Measurements from ENCODE around the gene PCDHA13.
"Not testable (repeated sequence)": the region's sequence is repeated elsewhere in the genome, so short reads cannot be mapped to it uniquely, and the experiment has no call there.

Gene PCDHA13, protein sequence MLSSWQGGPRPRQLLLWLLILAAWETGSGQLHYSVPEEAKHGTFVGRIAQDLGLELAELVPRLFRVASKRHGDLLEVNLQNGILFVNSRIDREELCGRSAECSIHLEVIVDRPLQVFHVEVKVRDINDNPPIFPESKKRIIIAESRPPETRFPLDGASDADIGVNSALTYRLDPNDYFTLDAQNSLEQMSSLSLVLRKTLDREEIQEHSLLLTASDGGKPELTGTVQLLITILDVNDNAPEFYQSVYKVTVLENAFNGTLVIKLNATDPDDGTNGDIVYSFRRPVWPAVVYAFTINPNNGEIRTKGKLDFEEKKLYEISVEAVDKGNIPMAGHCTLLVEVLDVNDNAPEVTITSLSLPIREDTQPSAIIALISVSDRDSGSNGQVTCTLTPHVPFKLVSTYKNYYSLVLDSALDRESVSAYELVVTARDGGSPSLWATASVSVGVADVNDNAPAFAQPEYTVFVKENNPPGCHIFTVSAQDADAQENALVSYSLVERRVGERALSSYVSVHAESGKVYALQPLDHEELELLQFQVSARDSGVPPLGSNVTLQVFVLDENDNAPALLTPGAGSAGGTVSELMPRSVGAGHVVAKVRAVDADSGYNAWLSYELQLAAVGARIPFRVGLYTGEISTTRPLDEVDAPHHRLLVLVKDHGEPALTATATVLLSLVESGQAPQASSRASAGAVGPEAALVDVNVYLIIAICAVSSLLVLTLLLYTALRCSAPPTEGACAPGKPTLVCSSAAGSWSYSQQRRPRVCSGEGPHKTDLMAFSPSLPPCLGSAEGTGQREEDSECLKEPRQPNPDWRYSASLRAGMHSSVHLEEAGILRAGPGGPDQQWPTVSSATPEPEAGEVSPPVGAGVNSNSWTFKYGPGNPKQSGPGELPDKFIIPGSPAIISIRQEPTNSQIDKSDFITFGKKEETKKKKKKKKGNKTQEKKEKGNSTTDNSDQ

DNA sequence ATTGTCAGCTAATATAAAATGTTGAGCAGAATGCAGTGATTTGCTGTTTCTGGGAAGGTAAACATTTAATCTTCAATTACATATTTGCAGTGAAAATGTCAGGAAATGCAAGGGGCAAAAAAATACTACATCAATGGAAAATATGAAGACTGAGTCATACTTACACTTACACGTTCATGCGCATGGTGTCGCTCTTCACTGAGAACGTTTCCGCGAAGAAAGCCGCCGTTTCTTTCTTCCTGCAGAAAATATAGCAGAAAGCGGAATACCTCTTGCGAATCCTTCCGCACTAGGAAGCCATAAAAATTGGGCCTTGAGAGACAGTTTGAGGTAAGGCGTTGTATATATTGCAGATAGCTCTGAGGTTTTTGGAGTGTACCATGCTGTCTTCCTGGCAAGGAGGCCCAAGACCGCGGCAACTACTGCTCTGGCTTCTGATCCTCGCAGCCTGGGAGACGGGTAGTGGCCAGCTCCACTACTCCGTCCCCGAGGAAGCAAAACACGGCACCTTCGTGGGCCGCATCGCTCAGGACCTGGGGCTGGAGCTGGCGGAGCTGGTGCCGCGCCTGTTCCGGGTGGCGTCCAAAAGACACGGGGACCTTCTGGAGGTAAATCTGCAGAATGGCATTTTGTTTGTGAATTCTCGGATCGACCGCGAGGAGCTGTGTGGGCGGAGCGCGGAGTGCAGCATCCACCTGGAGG, at the start of gene PCDHA13:
Gene PCDHA13 (plus strand): TSS at position 236 of the 702 bp plus-strand sequence. CDS start 145 bp downstream, at position 381.
- Mint-ChIP-seq H3K27ac (no peak within 1 kb of the TSS), H3K4me1 (ENCODE audit: low read depth) (no peaks in the 10 kb centered on the region), H3K4me3 (no peak within 1 kb of the TSS), H3K9me3 (peaks cover 62% of the 10 kb centered on the region), H3K27me3 (peaks cover 26% of the 10 kb centered on the region), H3K36me3 (ENCODE audit: low read depth) (no peaks in the 10 kb centered on the region)
- intact Hi-C loops (cut with micrococcal nuclease): no loop called here

DNA sequence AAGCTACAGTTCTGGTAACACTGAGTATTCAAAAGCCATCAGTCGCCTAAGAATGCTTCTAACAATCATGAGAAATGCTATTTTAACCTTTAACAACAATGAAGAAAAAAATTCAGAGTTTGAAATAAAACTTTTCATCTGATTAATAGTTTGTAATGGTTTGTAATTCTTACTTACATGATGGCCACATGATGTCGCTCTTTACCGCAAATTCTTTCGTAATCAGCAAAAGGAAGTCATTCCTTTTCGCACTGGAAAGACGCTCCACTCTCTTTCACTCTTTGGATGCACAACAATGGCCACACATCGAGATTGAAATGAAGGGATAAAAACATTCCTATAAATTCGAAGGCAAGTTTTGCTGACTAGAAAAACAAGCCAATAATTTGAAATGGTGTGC, 47.9 kb upstream of the PCDHA13 start, which contains the start of gene PCDHA7:
Gene PCDHA7 (plus strand): TSS at position 277 of the 400 bp plus-strand sequence. CDS start 115 bp downstream, at position 392.
- Mint-ChIP-seq H3K4me1 (ENCODE audit: low read depth) (no peaks in the 10 kb centered on the region), H3K9me3 (peaks cover 53% of the 10 kb centered on the region), H3K4me3 (no peak within 1 kb of the TSS), H3K27ac (no peak within 1 kb of the TSS), H3K27me3 (peaks cover 26% of the 10 kb centered on the region), H3K36me3 (ENCODE audit: low read depth) (no peaks in the 10 kb centered on the region)
- intact Hi-C loops (cut with micrococcal nuclease): no loop called here

DNA sequence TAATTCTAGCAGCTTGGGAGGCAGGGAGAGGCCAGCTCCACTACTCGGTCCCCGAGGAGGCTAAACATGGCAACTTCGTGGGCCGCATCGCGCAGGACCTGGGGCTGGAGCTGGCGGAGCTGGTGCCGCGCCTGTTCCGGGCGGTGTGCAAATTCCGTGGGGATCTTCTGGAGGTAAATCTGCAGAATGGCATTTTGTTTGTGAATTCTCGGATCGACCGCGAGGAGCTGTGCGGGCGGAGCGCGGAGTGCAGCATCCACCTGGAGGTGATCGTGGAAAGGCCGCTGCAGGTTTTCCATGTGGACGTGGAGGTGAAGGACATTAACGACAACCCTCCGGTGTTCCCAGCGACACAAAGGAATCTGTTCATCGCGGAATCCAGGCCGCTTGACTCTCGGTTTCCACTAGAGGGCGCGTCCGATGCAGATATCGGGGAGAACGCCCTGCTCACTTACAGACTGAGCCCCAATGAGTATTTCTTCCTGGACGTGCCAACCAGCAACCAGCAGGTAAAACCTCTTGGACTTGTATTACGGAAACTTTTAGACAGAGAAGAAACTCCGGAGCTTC, 47.4 kb upstream of the PCDHA13 start:
- intact Hi-C loops (cut with micrococcal nuclease); H3K4me3 Mint-ChIP-seq; H3K4me1 Mint-ChIP-seq (ENCODE audit: low read depth); H3K27ac Mint-ChIP-seq; H3K36me3 Mint-ChIP-seq (ENCODE audit: low read depth): not testable (repeated sequence)
- H3K9me3 Mint-ChIP-seq: peaks cover 50% of the 10 kb centered on the region
- peaks cover 23% of the 10 kb centered on the region for H3K27me3 Mint-ChIP-seq

DNA sequence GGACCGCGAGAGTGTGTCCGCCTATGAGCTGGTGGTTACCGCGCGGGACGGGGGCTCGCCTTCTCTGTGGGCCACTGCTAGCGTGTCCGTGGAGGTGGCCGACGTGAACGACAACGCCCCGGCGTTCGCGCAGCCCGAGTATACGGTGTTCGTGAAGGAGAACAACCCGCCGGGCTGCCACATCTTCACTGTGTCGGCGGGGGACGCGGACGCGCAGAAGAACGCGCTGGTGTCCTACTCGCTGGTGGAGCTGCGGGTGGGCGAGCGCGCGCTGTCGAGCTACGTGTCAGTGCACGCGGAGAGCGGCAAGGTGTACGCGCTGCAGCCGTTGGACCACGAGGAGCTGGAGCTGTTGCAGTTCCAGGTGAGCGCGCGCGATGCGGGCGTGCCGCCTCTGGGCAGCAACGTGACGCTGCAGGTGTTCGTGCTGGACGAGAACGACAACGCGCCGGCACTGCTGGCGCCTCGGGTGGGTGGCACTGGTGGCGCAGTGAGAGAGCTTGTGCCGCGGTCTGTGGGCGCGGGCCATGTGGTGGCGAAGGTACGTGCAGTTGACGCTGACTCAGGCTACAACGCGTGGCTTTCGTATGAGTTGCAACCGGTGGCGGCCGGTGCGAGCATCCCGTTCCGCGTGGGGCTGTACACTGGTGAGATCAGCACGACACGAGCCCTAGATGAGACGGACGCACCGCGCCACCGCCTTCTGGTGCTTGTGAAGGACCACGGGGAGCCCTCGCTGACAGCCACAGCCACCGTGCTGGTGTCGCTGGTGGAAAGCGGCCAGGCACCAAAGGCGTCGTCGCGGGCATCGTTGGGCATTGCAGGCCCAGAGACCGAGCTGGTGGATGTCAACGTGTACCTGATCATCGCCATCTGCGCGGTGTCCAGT, 46.1 kb upstream of the PCDHA13 start:
- peaks cover 54% of the 10 kb centered on the region for H3K9me3 Mint-ChIP-seq
- intact Hi-C loops (cut with micrococcal nuclease): no loop called here
- H3K4me1 Mint-ChIP-seq (ENCODE audit: low read depth): no peaks in the 10 kb centered on the region
- peaks cover 18% of the 10 kb centered on the region for H3K27me3 Mint-ChIP-seq
- H3K27ac Mint-ChIP-seq: no peak overlapping the region
- no peaks in the 10 kb centered on the region for H3K36me3 Mint-ChIP-seq (ENCODE audit: low read depth)
- no peak overlapping the region for H3K4me3 Mint-ChIP-seq

DNA sequence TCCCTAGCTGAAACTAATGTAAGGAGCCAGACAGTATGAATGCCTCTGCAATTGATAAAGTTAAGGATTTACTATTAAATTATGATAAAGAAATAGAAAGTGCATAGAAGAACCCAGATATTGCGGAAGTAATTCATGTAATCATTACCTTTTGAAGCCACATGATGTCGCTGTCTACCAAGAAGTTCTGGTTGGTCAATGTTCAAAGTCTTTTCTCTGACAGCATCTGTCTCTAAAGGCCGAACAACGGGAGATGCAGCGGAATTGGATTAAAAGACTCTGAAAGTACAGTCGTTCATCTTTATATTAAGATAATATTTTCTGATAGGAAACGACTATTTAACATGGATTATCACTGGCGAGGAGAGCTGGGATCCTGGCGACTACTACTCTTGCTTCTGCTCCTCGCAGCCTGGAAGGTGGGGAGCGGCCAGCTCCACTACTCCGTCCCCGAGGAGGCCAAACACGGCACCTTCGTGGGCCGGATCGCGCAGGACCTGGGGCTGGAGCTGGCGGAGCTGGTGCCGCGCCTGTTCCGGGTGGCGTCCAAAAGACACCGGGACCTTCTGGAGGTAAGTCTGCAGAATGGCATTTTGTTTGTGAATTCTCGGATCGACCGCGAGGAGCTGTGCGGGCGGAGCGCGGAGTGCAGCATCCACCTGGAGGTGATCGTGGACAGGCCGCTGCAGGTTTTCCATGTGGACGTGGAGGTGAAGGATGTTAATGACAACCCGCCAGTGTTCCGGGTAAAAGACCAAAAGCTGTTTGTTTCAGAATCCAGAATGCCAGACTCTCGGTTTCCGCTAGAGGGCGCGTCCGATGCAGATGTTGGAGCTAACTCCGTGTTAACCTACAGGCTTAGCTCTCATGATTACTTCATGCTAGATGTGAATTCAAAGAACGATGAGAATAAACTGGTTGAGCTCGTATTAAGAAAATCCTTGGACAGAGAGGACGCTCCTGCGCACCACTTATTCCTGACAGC, 40.7 kb upstream of the PCDHA13 start, which contains the start of gene PCDHA8:
Gene PCDHA8 (plus strand): TSS at position 210 of the 985 bp plus-strand sequence. CDS start 135 bp downstream, at position 345.
- no peak within 1 kb of the TSS for H3K27ac Mint-ChIP-seq
- no peaks in the 10 kb centered on the region for H3K4me1 Mint-ChIP-seq (ENCODE audit: low read depth)
- intact Hi-C loops (cut with micrococcal nuclease): no loop called here
- H3K4me3 Mint-ChIP-seq: no peak within 1 kb of the TSS
- peaks cover 8% of the 10 kb centered on the region for H3K27me3 Mint-ChIP-seq
- no peaks in the 10 kb centered on the region for H3K36me3 Mint-ChIP-seq (ENCODE audit: low read depth)
- H3K9me3 Mint-ChIP-seq: peaks cover 39% of the 10 kb centered on the region

DNA sequence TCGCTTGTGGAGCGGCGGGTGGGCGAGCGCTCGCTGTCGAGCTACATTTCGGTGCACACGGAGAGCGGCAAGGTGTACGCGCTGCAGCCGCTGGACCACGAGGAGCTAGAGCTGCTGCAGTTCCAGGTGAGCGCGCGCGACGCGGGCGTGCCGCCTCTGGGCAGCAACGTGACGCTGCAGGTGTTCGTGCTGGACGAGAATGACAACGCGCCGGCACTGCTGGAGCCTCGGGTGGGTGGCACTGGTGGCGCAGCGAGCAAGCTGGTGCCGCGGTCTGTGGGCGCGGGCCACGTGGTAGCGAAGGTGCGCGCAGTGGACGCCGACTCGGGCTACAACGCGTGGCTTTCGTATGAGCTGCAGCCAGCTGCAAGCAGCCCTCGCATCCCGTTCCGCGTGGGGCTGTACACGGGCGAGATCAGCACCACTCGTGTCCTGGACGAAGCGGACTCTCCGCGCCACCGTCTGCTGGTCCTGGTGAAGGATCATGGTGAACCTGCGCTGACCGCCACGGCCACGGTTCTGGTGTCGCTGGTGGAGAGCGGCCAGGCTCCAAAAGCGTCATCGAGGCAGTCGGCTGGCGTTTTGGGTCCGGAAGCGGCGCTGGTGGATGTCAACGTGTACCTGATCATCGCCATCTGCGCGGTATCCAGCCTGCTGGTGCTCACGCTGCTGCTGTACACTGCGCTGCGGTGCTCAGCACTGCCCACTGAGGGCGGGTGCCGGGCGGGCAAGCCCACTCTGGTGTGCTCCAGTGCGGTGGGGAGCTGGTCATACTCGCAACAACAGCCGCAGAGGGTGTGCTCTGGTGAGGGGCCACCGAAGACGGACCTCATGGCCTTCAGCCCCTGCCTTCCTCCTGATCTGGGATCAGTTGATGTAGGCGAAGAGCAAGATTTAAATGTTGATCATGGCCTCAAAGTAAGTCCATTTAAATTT, 38.9 kb upstream of the PCDHA13 start:
- intact Hi-C loops (cut with micrococcal nuclease): no loop called here
- peaks cover 50% of the 10 kb centered on the region for H3K9me3 Mint-ChIP-seq
- no peak overlapping the region for H3K4me3 Mint-ChIP-seq
- peaks cover 16% of the 10 kb centered on the region for H3K27me3 Mint-ChIP-seq
- H3K4me1 Mint-ChIP-seq (ENCODE audit: low read depth): no peaks in the 10 kb centered on the region
- H3K36me3 Mint-ChIP-seq (ENCODE audit: low read depth): no peaks in the 10 kb centered on the region
- no peak overlapping the region for H3K27ac Mint-ChIP-seq

DNA sequence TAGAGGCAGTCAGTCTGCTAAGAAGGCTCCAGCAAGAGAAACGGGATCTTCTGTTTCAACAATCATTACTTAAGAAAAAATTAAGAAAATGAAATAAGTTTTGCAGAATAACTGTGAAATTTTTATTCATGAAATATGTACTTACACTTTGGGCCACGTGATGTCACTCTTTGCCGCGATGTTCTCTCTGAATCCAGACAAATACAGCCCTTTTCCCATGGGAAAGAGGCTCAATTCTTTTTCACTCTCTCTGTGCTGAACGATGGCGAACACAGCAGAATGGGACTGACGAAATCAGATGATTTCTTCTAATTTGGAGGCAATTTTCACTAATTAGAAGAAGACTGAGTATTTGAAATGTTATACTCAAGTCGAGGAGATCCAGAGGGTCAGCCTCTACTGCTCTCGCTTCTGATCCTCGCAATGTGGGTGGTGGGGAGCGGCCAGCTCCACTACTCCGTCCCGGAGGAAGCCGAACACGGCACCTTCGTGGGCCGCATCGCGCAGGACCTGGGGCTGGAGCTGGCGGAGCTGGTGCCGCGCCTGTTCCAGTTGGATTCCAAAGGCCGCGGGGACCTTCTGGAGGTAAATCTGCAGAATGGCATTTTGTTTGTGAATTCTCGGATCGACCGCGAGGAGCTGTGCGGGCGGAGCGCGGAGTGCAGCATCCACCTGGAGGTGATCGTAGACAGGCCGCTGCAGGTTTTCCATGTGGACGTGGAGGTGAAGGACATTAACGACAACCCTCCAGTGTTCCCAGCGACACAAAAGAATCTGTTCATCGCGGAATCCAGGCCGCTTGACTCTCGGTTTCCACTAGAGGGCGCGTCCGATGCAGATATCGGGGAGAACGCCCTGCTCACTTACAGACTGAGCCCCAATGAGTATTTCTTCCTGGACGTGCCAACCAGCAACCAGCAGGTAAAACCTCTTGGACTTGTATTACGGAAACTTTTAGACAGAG, 33.5 kb upstream of the PCDHA13 start, which contains the start of gene PCDHA9:
Gene PCDHA9 (plus strand): TSS at position 244 of the 964 bp plus-strand sequence. CDS start 114 bp downstream, at position 358.
- H3K9me3 Mint-ChIP-seq: peaks cover 30% of the 10 kb centered on the region
- H3K36me3 Mint-ChIP-seq (ENCODE audit: low read depth); intact Hi-C loops (cut with micrococcal nuclease): not testable (repeated sequence)

DNA sequence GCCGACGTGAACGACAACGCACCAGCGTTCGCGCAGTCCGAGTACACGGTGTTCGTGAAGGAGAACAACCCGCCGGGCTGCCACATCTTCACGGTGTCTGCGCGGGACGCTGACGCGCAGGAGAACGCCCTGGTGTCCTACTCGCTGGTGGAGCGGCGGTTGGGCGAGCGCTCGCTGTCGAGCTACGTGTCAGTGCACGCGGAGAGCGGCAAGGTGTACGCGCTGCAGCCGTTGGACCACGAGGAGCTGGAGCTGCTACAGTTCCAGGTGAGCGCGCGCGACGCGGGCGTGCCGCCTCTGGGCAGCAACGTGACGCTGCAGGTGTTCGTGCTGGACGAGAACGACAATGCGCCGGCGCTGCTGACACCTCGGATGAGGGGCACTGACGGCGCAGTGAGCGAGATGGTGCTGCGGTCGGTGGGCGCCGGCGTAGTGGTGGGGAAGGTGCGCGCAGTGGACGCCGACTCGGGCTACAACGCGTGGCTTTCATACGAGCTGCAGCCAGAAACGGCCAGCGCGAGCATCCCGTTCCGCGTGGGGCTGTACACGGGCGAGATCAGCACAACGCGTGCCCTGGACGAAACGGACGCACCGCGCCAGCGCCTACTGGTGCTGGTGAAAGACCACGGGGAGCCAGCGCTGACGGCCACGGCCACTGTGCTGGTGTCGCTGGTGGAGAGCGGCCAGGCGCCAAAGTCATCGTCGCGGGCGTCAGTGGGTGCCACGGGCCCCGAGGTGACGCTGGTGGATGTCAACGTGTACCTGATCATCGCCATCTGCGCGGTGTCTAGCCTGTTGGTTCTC, 31.9 kb upstream of the PCDHA13 start:
- H3K36me3 Mint-ChIP-seq (ENCODE audit: low read depth); H3K4me1 Mint-ChIP-seq (ENCODE audit: low read depth); H3K4me3 Mint-ChIP-seq; intact Hi-C loops (cut with micrococcal nuclease); H3K27ac Mint-ChIP-seq: not testable (repeated sequence)
- Mint-ChIP-seq H3K27me3 (peaks cover 15% of the 10 kb centered on the region), H3K9me3 (peaks cover 30% of the 10 kb centered on the region)

More for the DNA sequence above, 33.5 kb upstream of the PCDHA13 start, which contains the start of gene PCDHA9:
- H3K27me3 Mint-ChIP-seq: peaks cover 15% of the 10 kb centered on the region
- not testable (repeated sequence) for H3K27ac Mint-ChIP-seq; H3K4me1 Mint-ChIP-seq (ENCODE audit: low read depth); H3K4me3 Mint-ChIP-seq

DNA sequence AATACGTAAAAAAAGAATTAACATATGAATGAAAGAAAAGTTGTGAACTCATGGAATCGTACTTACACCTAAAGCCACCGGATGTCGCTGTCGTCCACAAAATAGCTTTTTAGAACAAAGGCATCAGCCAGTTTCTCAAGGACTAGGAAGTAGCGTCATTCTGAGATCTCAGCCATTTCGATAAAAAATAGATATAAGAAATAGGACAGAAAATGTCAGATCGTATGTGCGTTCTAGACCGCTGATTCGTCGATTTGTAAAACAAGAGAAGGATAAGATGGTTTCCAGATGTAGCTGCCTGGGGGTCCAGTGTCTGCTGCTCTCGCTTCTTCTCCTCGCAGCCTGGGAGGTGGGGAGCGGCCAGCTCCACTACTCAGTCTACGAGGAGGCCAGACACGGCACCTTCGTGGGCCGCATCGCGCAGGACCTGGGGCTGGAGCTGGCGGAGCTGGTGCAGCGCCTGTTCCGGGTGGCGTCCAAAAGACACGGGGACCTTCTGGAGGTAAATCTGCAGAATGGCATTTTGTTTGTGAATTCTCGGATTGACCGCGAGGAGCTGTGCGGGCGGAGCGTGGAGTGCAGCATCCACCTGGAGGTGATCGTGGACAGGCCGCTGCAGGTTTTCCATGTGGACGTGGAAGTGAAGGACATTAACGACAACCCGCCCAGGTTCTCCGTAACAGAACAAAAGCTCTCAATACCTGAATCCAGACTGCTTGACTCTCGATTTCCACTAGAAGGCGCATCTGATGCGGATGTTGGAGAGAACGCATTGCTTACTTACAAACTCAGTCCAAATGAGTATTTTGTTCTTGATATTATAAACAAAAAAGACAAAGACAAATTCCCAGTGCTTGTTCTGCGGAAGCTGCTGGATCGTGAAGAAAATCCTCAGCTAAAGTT, 25.9 kb upstream of the PCDHA13 start, which contains the start of gene PCDHA10:
Gene PCDHA10 (plus strand): TSS at position 126 of the 903 bp plus-strand sequence. CDS start 152 bp downstream, at position 278.
- Mint-ChIP-seq H3K4me1 (ENCODE audit: low read depth) (no peaks in the 10 kb centered on the region), H3K36me3 (ENCODE audit: low read depth) (no peaks in the 10 kb centered on the region), H3K27ac (no peak within 1 kb of the TSS), H3K27me3 (peaks cover 22% of the 10 kb centered on the region), H3K4me3 (no peak within 1 kb of the TSS), H3K9me3 (peaks cover 41% of the 10 kb centered on the region)
- intact Hi-C loops (cut with micrococcal nuclease): no loop called here

Measured in dendritic cell treated with granulocyte-macrophage colony-stimulating factor and Interleukin-4, amounts not matched to agents 40 ng/mL and 50 ng/mL, for 4 days (primary cell).